HAP-1 (cell line): ENCODE results near the gene DMAC2.
"Not testable (repeated sequence)": the region's sequence is repeated elsewhere in the genome, so short reads cannot be mapped to it uniquely, and the experiment has no call there.

ENCODE experiments used
- DNase-seq, 2 experiments: peaks; one replicate each; pipeline ENCODE4 v3.0.0-alpha.2; 2016 to 2020; ENCODE audit warnings: low spot score in 2 of 2
- H3K27me3 ChIP-seq: fragments of 250-450 bp; sonication (Bioruptor Pico); 2 replicates; pipeline ENCODE4 v1.5.1; 2020; ENCODE audit warnings: low read depth, mild to moderate bottlenecking, moderate library complexity
- H3K36me3 ChIP-seq: fragments of 250-450 bp; sonication (Bioruptor Pico); replicated peaks from 2 replicates; pipeline ENCODE4 v1.5.1; 2020; ENCODE audit warnings: mild to moderate bottlenecking
- H3K4me1 ChIP-seq: fragments of 250-450 bp; sonication (Bioruptor Pico); 2 replicates; pipeline ENCODE4 v1.5.1; 2020; ENCODE audit warnings: mild to moderate bottlenecking
- H3K4me3 ChIP-seq: fragments of 250-450 bp; sonication (Bioruptor Pico); 2 replicates; pipeline ENCODE4 v1.5.1; 2020; ENCODE audit warnings: mild to moderate bottlenecking, moderate library complexity
- H3K9me3 ChIP-seq: fragments of 250-450 bp; sonication (Bioruptor Pico); 2 replicates; pipeline ENCODE4 v1.5.1; 2020; ENCODE audit warnings: mild to moderate bottlenecking, moderate library complexity
- in situ Hi-C: fragments of 300-500 bp; cut with MboI; formaldehyde crosslinking; loops from 3 replicates; pipeline ENCODE4 v1.14.3; 2020; ENCODE audit warnings: low sequenced_read_pairs, inconsistent platforms, mixed read lengths

The DMAC2 gene

GRCh38 chr19:41408846-41409245, 30.9 kb downstream of the DMAC2 start:
- not testable (repeated sequence) for DNase-seq

GRCh38 chr19:41408256-41408655, 31.5 kb downstream of the DMAC2 start:
- H3K4me3 ChIP-seq: no peak overlapping the region
- in situ Hi-C loops: no loop called here
- no peaks in the 10 kb centered on the region for H3K36me3 ChIP-seq
- H3K27me3 ChIP-seq: no peaks in the 10 kb centered on the region
- H3K9me3 ChIP-seq: no peaks in the 10 kb centered on the region
- no peak for DNase-seq
- H3K4me1 ChIP-seq: no peaks in the 10 kb centered on the region

More at GRCh38 chr19:41408846-41409245, 30.9 kb downstream of the DMAC2 start:
- H3K36me3 ChIP-seq, H3K27me3 ChIP-seq, in situ Hi-C loops, H3K4me3 ChIP-seq, H3K4me1 ChIP-seq, H3K9me3 ChIP-seq: not testable (repeated sequence)

GRCh38 chr19:41407271-41407670, 32.4 kb downstream of the DMAC2 start:
- DNase-seq: no peak
- no peaks in the 10 kb centered on the region for H3K4me1 ChIP-seq
- H3K9me3 ChIP-seq: no peaks in the 10 kb centered on the region
- no peaks in the 10 kb centered on the region for H3K27me3 ChIP-seq
- H3K36me3 ChIP-seq: no peaks in the 10 kb centered on the region
- no peak overlapping the region for H3K4me3 ChIP-seq
- in situ Hi-C loops: no loop called here

GRCh38 chr19:41405776-41406175, 33.9 kb downstream of the DMAC2 start:
- no peak for DNase-seq
- Histone ChIP-seq H3K4me1 (no peaks in the 10 kb centered on the region), H3K36me3 (no peaks in the 10 kb centered on the region), H3K9me3 (no peaks in the 10 kb centered on the region), H3K27me3 (no peaks in the 10 kb centered on the region), H3K4me3 (no peak overlapping the region)
- in situ Hi-C loops: no loop called here

- H3K4me1 ChIP-seq: peaks cover 3% of the 10 kb centered on the region; the same call in 1 of the 2 replicates
- no peaks in the 10 kb centered on the region for H3K36me3 ChIP-seq
- in situ Hi-C loops: no loop called here
- no peak for DNase-seq
- no peaks in the 10 kb centered on the region for H3K27me3 ChIP-seq
- no peak overlapping the region for H3K4me3 ChIP-seq
- no peaks in the 10 kb centered on the region for H3K9me3 ChIP-seq
Measured at GRCh38 chr19:41403181-41403970, 36.3 kb downstream of the DMAC2 start.

- H3K36me3 ChIP-seq: no peaks in the 10 kb centered on the region
- no peaks in the 10 kb centered on the region for H3K27me3 ChIP-seq
- no peak for DNase-seq
- H3K4me3 ChIP-seq: no peak overlapping the region
- in situ Hi-C loops: no loop called here
- H3K9me3 ChIP-seq: no peaks in the 10 kb centered on the region
- H3K4me1 ChIP-seq: peaks cover 3% of the 10 kb centered on the region; the same call in 1 of the 2 replicates
Measured at GRCh38 chr19:41402010-41402409, 37.7 kb downstream of the DMAC2 start.

- peaks cover 3% of the 10 kb centered on the region; the same call in 1 of the 2 replicates for H3K4me1 ChIP-seq
- H3K27me3 ChIP-seq: no peaks in the 10 kb centered on the region
- no peaks in the 10 kb centered on the region for H3K9me3 ChIP-seq
- in situ Hi-C loops: no loop called here
- DNase-seq: no peak
- no peak overlapping the region for H3K4me3 ChIP-seq
- no peaks in the 10 kb centered on the region for H3K36me3 ChIP-seq
Measured at GRCh38 chr19:41401483-41401882, 38.2 kb downstream of the DMAC2 start.

- in situ Hi-C loops: no loop called here
- Histone ChIP-seq H3K4me1 (peaks cover 8% of the 10 kb centered on the region), H3K27me3 (no peaks in the 10 kb centered on the region), H3K4me3 (no peak overlapping the region), H3K36me3 (no peaks in the 10 kb centered on the region), H3K9me3 (no peaks in the 10 kb centered on the region)
- no peak for DNase-seq
Measured at GRCh38 chr19:41399525-41399924, 40.2 kb downstream of the DMAC2 start.

GRCh38 chr19:41399091-41399490, 40.6 kb downstream of the DMAC2 start:
- Histone ChIP-seq H3K4me1 (peaks cover 8% of the 10 kb centered on the region), H3K9me3 (no peaks in the 10 kb centered on the region), H3K27me3 (no peaks in the 10 kb centered on the region), H3K4me3 (no peak overlapping the region), H3K36me3 (no peaks in the 10 kb centered on the region)
- DNase-seq: no peak
- in situ Hi-C loops: no loop called here

GRCh38 chr19:41398598-41398997, 41.1 kb downstream of the DMAC2 start:
- Histone ChIP-seq H3K4me3 (peak overlapping the region; percentile 83), H3K9me3 (no peaks in the 10 kb centered on the region), H3K36me3 (no peaks in the 10 kb centered on the region), H3K27me3 (no peaks in the 10 kb centered on the region), H3K4me1 (peaks cover 8% of the 10 kb centered on the region)
- DNase-seq: no peak
- in situ Hi-C loops: no loop called here

- Histone ChIP-seq H3K4me3 (peak overlapping the region; percentile 83), H3K36me3 (no peaks in the 10 kb centered on the region), H3K9me3 (no peaks in the 10 kb centered on the region), H3K4me1 (peaks cover 8% of the 10 kb centered on the region), H3K27me3 (no peaks in the 10 kb centered on the region)
- no peak for DNase-seq
- in situ Hi-C loops: no loop called here
Measured at GRCh38 chr19:41398050-41398418, 41.7 kb downstream of the DMAC2 start.

GRCh38 chr19:41397086-41398049, 42.3 kb downstream of the DMAC2 start, which contains the start of the genes BCKDHA and EXOSC5:
TSS of gene BCKDHA (plus strand) at chr19:41397818. CDS start at chr19:41397828, 10 bp downstream.
TSS of gene EXOSC5 (minus strand) at chr19:41397359. CDS start at chr19:41397328, 31 bp downstream.
- peak; percentile 99 for DNase-seq
- in situ Hi-C loops: no loop called here
- Histone ChIP-seq H3K36me3 (no peaks in the 10 kb centered on the region), H3K27me3 (no peaks in the 10 kb centered on the region), H3K9me3 (no peaks in the 10 kb centered on the region), H3K4me3 (peak within 1 kb of the TSS; percentile 83), H3K4me1 (peaks cover 8% of the 10 kb centered on the region)

GRCh38 chr19:41395355-41395754, 44.4 kb downstream of the DMAC2 start:
- Histone ChIP-seq H3K27me3 (no peaks in the 10 kb centered on the region), H3K4me3 (no peak overlapping the region), H3K9me3 (no peaks in the 10 kb centered on the region), H3K4me1 (peaks cover 8% of the 10 kb centered on the region), H3K36me3 (peaks cover 16% of the 10 kb centered on the region)
- DNase-seq: no peak
- in situ Hi-C loops: no loop called here

- no peaks in the 10 kb centered on the region for H3K27me3 ChIP-seq
- peaks cover 4% of the 10 kb centered on the region for H3K4me1 ChIP-seq
- no peaks in the 10 kb centered on the region for H3K9me3 ChIP-seq
- in situ Hi-C loops: no loop called here
- H3K36me3 ChIP-seq: peaks cover 34% of the 10 kb centered on the region
- DNase-seq: no peak
- no peak overlapping the region for H3K4me3 ChIP-seq
Measured at GRCh38 chr19:41392775-41393174, 46.9 kb downstream of the DMAC2 start.
